AG04449 (cell line): ENCODE measurements around the gene ZNF74.
"Not testable (repeated sequence)": the region's sequence is repeated elsewhere in the genome, so short reads cannot be mapped to it uniquely, and the experiment has no call there.

Source experiments
- CTCF ChIA-PET: fragments of 350-600 bp; formaldehyde crosslinking; extraction: SDS; loops from one replicate; lab custom pipeline; 2021; ENCODE audit warnings: antibody characterized with exemption; lab: Yijun Ruan, JAX
- POLR2A ChIA-PET: fragments of 400-600, 350-600 bp; formaldehyde crosslinking; extraction: SDS; loops from one replicate; lab custom pipeline; 2020; ENCODE audit warnings: antibody characterized with exemption, inconsistent platforms; lab: Yijun Ruan, JAX
- DNase-seq: peaks from one replicate; pipeline ENCODE4 v3.0.0-alpha.2; 2010; ENCODE audit warnings: low read depth, low spot score
- H3K4me3 ChIP-seq: 2 replicates; pipeline ENCODE4 v1.5.1; 2011; ENCODE audit warnings: low read depth, mild to moderate bottlenecking, control low read depth, low read length
- TF ChIP-seq, protein P1 (sequence below): IDR thresholded peaks from one replicate; pipeline ENCODE4 v1.5.1; 2011; ENCODE audit warnings: mild to moderate bottlenecking, moderate library complexity, low read length, control low read depth, inconsistent platforms; ENCODE audit not compliant: insufficient read depth; ENCODE audit errors: missing control alignments

The ZNF74 gene

GRCh38 chr22:20393705-20394476, at the start of gene ZNF74:
Gene ZNF74 (plus strand): TSS chr22:20394151. CDS start chr22:20394629, 478 bp downstream.
- TF ChIP-seq, protein P1, sequence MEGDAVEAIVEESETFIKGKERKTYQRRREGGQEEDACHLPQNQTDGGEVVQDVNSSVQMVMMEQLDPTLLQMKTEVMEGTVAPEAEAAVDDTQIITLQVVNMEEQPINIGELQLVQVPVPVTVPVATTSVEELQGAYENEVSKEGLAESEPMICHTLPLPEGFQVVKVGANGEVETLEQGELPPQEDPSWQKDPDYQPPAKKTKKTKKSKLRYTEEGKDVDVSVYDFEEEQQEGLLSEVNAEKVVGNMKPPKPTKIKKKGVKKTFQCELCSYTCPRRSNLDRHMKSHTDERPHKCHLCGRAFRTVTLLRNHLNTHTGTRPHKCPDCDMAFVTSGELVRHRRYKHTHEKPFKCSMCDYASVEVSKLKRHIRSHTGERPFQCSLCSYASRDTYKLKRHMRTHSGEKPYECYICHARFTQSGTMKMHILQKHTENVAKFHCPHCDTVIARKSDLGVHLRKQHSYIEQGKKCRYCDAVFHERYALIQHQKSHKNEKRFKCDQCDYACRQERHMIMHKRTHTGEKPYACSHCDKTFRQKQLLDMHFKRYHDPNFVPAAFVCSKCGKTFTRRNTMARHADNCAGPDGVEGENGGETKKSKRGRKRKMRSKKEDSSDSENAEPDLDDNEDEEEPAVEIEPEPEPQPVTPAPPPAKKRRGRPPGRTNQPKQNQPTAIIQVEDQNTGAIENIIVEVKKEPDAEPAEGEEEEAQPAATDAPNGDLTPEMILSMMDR, result no peak
- CTCF ChIA-PET, result interaction anchor here (1.0 to 1.8 kb wide), 5 partner anchors 11 to 24 kb away, joined by 3 to 9 read pairs (median 3); no protein-coding TSS in a partner anchor
- POLR2A ChIA-PET, result interaction anchor here (0.7 to 1.0 kb wide), 2 partner anchors 24 to 75 kb away, joined by 3 to 5 read pairs; partner anchors contain the start of gene DGCR6L
- DNase-seq, result peak; percentile 50
- H3K4me3 ChIP-seq, result peak within 1 kb of the TSS; percentile 81

DNA sequence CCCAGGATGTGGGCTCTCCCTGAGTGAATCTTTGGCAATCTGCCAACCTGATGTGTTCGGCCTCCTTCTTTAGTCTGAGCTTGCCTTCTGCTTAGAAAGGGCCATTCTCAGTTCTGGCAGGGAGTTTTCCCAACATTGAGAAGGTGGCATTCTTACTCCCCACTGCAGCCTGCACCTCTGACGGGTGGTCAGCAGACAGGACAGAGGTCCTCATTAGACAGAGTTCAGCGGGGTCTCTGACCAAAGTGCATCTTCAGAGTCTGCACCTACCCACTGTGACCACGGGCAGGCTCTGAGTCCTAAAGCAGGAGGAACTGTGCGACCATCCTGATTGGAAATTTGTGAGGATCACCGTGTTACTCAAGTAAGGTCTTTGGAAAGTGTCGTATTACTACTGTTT, 47.4 kb upstream of the ZNF74 start:
- CTCF ChIA-PET, DNase-seq, H3K4me3 ChIP-seq, POLR2A ChIA-PET: not testable (repeated sequence)

DNA sequence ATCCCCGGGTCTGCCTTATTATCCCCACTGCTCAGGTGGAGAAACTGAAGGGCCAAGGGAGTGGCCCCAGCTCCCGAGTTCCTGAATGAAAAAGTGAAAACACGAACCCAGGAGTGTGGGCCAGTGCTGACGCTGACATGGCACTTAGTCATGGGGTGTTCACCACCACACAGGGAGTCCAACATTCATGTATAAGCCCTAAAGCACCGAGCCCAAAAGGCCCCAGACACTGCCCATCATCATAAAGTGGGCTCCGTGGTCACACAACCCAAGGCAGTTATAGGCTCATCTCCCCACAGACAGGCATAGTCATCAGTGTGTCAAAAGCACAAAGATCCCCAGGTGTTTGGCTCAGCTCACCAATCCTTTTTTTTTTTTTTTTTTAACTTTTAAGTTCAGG, 41.4 kb upstream of the ZNF74 start:
- DNase-seq, CTCF ChIA-PET, POLR2A ChIA-PET, H3K4me3 ChIP-seq: not testable (repeated sequence)

- TF ChIP-seq, protein P1, result no peak
- no peak for DNase-seq
- POLR2A ChIA-PET, result no interaction called here
- CTCF ChIA-PET, result no interaction called here
- no peak overlapping the region for H3K4me3 ChIP-seq
Measured at GRCh38 chr22:20354238-20354975, 39.5 kb upstream of the ZNF74 start.

- DNase-seq, POLR2A ChIA-PET, CTCF ChIA-PET, H3K4me3 ChIP-seq: not testable (repeated sequence)
Measured at GRCh38 chr22:20355939-20356636, 37.9 kb upstream of the ZNF74 start.

GRCh38 chr22:20356906-20357305, 37.0 kb upstream of the ZNF74 start:
- H3K4me3 ChIP-seq, CTCF ChIA-PET, POLR2A ChIA-PET, DNase-seq: not testable (repeated sequence)

GRCh38 chr22:20357967-20358366, 36.0 kb upstream of the ZNF74 start:
- CTCF ChIA-PET, POLR2A ChIA-PET, H3K4me3 ChIP-seq, DNase-seq: not testable (repeated sequence)

- DNase-seq, H3K4me3 ChIP-seq, CTCF ChIA-PET, POLR2A ChIA-PET: not testable (repeated sequence)
Measured at GRCh38 chr22:20358503-20359239, 35.3 kb upstream of the ZNF74 start.

DNA sequence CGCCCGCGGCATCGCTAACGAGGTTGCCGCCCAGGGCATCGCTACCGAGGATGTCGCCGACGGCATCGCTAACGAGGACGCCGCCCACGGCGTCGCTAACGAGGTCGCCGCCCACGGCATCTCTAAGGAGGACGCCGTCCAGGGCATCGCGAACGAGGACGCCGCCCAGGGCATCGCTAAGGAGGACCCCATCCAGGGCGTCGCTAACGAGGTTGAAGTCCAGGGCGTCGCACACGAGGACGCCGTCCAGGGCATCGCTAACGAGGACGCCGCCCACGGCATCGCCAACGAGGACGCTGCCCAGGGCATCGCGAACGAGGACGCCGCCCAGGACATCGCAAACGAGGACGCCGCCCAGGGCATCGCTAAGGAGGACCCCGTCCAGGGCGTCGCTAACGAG, 33.7 kb upstream of the ZNF74 start:
- POLR2A ChIA-PET, DNase-seq, H3K4me3 ChIP-seq, CTCF ChIA-PET: not testable (repeated sequence)

DNA sequence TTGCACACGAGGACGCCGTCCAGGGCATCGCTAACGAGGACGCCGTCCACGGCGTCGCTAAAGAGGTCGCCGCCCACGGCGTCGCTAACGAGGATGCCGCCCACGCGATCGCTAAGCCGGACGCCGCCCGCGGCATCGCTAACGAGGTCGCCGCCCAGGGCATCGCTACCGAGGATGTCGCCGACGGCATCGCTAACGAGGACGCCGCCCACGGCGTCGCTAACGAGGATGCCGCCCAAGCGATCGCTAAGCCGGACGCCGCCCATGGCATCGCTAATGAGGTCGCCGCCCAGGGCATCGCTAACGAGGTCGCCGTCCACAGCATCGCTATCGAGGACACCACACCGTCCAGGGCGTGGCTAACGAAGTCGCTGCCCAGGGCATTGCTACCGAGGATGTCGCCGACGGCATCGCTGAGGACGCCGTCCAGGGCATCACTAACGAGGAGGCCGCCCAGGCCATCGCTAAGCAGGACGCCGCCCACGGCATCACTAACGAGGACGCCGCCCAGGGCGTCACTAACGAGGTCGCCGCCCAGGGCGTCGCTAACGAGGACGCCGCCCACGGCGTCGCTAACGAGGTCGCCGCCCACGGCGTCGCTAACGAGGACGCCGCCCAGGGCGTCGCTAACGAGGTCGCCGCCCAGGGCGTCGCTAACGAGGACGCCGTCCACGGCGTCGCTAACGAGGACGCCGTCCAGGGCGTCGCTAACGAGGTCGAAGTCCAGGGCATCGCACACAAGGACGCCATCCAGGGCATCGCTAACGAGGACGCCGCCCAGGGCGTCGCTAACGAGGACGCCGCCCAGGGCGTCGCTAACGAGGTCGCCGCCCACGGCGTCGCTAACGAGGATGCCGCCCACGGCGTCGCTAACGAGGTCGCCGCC, 32.8 kb upstream of the ZNF74 start:
- POLR2A ChIA-PET, H3K4me3 ChIP-seq, DNase-seq, CTCF ChIA-PET: not testable (repeated sequence)

GRCh38 chr22:20361752-20362229, 32.2 kb upstream of the ZNF74 start:
- POLR2A ChIA-PET, H3K4me3 ChIP-seq, DNase-seq, CTCF ChIA-PET: not testable (repeated sequence)

- DNase-seq, CTCF ChIA-PET, POLR2A ChIA-PET, H3K4me3 ChIP-seq: not testable (repeated sequence)
Measured at GRCh38 chr22:20362403-20362802, 31.5 kb upstream of the ZNF74 start.
